ENCODE data around the gene HMCN2.

The HMCN2 gene

GRCh38 chr9:130459941-130460669, 194.5 kb downstream of the HMCN2 start:
- DNase-seq = no peak

GRCh38 chr9:130461218-130461630, 195.7 kb downstream of the HMCN2 start:
- peak; percentile 28 for DNase-seq

- no peak for DNase-seq
Measured at GRCh38 chr9:130461731-130462130, 196.2 kb downstream of the HMCN2 start.

GRCh38 chr9:130462685-130463540, 197.4 kb downstream of the HMCN2 start:
- no peak for DNase-seq

GRCh38 chr9:130463763-130464745, 198.5 kb downstream of the HMCN2 start:
- DNase-seq = no peak

- DNase-seq = no peak
Measured at GRCh38 chr9:130465383-130466096, 200.0 kb downstream of the HMCN2 start.

- no peak for DNase-seq
Measured at GRCh38 chr9:130466537-130467217, 201.1 kb downstream of the HMCN2 start.

GRCh38 chr9:130467316-130467715, 201.8 kb downstream of the HMCN2 start:
- no peak for DNase-seq

GRCh38 chr9:130468566-130468965, 203.0 kb downstream of the HMCN2 start:
- DNase-seq = no peak

- DNase-seq = no peak
Measured at GRCh38 chr9:130470269-130470668, 204.7 kb downstream of the HMCN2 start.

GRCh38 chr9:130470950-130471349, 205.4 kb downstream of the HMCN2 start:
- DNase-seq = no peak

- DNase-seq = no peak
Measured at GRCh38 chr9:130471411-130472183, 206.0 kb downstream of the HMCN2 start.

GRCh38 chr9:130472184-130472705, 206.7 kb downstream of the HMCN2 start:
- DNase-seq = no peak

- no peak for DNase-seq
Measured at GRCh38 chr9:130473009-130473408, 207.4 kb downstream of the HMCN2 start.

GRCh38 chr9:130473566-130473965, 208.0 kb downstream of the HMCN2 start:
- peak; percentile 17 for DNase-seq

GRCh38 chr9:130474106-130474505, 208.5 kb downstream of the HMCN2 start:
- peak; percentile 43 for DNase-seq

GRCh38 chr9:130476151-130476730, 210.7 kb downstream of the HMCN2 start:
- no peak for DNase-seq

GRCh38 chr9:130477564-130477963, 212.0 kb downstream of the HMCN2 start:
- DNase-seq = no peak

- DNase-seq = no peak
Measured at GRCh38 chr9:130478152-130478551, 212.6 kb downstream of the HMCN2 start.
